IPS DF 19.7 (cell line): ENCODE measurements around the gene MBTPS1.

ENCODE experiments used
- DNase-seq: peaks from one replicate; pipeline ENCODE4 v3.0.0-alpha.2; 2013; ENCODE audit warnings: low read depth, low spot score

MBTPS1 gene

DNA sequence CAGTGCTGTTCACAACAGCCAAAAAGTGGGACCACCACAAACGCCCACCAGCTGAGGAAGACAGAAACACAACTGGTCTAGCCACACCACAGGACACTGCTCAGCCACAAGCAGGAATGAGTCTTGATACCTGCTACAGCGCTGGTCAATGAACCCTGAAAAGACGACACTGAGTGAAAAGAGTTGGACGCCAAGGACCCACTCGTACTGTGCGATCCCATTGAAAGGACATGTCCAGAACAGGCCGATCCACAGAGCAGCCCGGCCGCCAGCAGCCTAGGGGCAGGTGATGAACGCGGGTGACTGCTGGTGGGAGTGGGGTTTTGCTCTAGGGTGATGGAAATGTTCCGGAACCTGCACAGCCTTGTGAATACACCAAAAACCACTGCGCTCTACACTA is 63.5 kb downstream of the MBTPS1 start:
- DNase-seq = no peak

- DNase-seq = no peak
These were observed 64.6 kb downstream of the MBTPS1 start for GRCh38 chr16:84052071-84052622.

DNA sequence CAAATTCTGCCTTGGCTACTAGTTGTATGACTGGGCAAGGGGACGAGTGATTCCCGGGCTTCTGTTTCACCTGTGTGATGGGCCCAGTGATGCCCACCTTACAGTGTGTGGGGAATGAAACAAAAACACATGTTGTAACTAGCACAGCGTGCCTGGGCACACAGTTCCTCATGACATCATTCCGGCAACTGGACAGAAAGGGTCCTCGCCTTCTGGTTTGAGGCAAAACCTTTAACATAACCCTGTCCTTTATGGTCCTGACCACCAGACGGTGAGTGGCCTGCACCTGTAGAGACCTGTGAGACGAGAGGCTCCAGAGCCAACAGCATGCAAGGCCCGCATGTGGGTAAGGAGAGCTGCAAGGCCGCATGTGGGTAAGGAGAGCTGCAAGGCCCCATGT is 66.4 kb downstream of the MBTPS1 start:
- no peak for DNase-seq

DNA sequence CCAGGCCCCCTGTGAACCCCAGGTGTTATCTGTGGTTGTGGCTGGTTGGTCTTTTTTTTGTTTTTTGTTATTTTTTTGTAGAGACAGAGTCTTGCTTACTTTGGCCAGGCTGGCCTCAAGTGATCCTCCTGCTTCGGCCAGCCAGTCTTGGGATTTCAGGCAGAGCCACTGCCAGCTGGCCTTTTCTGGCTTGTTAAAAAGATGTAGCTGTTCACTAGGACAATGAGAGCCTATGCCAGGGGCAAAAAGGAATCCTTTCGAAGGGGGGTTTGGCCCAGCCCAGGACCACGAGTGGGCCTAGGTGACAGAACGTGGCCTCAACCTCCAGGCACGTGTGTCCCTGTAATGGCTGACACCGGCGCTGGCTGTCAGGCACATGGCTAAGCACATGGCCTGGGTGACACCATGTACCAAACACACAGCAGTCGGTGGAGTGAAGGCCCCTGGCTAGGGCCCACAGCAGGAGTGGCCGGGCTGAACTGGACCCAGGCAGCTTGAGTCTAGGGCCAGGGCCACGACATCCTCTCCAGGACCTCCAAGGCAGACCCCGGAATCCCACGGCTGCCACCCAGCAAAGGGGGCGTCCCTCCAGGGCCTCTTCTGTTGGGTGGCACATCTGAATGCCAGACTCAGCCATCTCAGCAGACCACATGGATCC is 67.2 kb downstream of the MBTPS1 start:
- DNase-seq = no peak

GRCh38 chr16:84048871-84049270 is 67.9 kb downstream of the MBTPS1 start:
- DNase-seq = no peak

DNA sequence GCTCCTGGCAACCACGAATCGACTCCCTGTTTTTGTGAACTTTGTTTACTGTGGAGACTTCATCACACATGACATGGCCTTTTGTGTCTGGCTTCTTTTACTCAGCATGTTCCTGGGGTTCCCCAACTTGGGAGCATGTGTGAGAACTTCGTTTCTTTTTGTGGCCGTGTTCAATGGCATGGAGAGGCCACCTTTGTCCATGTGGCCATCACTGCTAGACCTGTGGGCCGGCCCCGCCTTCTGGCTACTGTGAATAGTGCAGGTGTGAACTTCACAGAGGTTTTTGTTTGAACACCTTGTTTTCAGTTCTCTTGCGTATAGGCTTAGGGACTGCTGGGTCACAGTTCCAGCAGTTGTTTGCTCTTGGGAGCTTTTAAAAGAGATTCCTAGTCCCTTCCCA is 68.5 kb downstream of the MBTPS1 start:
- DNase-seq = no peak

DNA sequence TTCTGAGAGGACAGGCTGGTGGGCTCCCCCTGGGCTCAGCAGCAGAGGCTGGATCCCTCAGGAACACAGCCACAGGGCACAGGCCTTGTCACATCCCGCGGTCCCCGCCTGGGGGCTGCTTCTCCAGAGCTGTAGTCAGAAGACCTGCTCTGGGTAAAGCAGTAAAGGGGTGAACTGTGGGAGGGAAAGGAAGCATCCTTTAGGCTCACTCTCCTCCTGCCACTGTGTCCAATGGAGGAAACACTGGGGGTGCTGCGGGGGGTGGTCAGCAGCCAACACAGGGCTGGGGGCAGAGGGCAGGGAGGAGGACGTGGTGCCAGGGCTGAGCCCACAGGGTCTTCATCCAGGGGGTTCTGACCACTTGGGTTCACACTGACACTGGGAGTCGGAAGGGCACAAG is 69.1 kb downstream of the MBTPS1 start:
- no peak for DNase-seq

- DNase-seq = no peak
These were observed 69.5 kb downstream of the MBTPS1 start for GRCh38 chr16:84047206-84047605.

GRCh38 chr16:84045818-84046470 is 70.8 kb downstream of the MBTPS1 start:
- no peak for DNase-seq

DNA sequence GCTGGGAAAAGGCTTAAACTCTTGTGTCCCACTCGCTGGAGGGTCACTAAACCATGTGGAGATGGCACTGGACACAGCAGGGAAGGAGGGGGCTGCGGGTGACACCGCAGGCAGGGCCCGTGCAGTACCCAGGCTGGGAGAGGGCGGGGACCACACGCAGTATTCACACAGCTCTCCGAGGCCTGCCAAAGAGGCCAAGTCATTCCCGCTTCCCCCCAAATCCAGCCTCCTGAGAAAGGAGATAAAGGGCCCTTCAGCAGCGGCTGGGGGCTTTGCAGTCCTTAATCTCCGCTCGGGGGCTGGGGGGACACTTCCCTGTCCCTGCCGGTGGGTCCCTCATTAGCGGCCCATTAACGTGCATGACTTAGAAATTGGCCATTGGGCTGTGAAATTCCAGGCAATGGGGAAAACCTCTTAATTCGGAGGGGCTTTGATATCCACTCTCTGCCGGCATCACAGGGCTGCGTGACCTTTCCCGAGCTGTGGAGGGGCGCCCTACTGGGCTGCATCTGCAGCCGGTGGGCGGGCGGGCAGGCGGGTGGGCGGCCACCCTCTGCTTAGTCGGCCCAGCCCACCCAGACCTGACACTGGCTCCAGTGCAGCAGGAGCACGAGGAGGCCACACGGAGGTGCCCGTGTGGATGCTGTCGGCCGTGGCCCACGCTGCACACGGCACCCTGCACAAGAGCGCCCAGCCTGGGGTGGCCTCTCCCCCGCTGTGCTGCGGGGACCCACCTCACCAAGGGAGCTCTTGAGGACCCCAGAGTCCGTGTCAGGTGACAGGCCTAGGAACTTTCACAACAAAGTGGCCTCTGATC is 71.5 kb downstream of the MBTPS1 start:
- no peak for DNase-seq

DNA sequence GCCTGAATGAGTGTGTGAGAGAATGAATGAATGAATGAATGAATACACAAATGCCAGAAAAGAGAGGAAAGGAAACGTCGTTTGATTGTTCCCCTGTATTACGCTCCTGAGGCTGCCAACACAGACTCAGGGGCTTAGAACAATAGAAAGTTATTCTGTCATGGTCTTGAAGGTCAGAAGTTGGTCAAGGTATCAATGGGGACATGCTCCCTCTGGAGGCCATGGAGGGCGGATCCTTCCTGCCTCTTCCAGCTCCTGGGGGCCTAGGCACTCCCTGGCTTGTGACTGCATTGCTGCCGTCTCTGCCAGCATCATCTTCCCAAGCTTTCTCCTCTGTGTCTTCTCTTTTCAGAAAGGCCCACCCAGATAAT is 72.6 kb downstream of the MBTPS1 start:
- peak; percentile 30 for DNase-seq

- no peak for DNase-seq
These were observed 73.1 kb downstream of the MBTPS1 start for GRCh38 chr16:84043486-84044117.

DNA sequence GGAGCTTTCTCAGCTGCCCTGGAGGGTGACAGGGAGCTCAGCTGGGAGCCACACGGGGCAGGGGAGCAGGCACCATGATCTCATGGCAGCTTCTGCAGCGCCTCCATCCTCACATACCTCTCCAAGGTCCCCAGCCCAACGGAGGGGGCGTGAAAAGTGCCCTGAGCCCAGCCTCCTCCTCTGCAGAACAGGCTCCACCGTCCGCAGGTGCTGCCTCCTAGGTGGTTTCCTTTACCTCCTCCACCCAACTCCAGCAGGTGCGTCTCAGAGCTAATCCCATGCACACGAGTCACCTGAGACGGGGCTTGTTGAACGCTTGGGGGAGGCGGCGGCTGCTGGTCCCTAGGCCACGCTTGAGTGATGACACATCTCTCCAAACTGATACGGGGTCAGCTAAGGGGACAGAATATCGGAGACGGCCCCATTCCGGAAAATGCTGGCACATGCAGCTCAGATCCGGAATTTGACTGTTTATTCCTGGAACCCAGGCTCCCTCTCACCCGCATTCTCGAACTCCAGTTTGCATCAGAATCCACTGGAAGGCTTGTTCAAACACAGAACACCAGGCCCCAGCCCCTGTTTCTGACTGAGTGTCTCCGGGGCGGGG is 73.8 kb downstream of the MBTPS1 start:
- DNase-seq = no peak

- DNase-seq = no peak
These were observed 74.3 kb downstream of the MBTPS1 start, which contains the start of gene SLC38A8 for GRCh38 chr16:84042308-84042878. SLC38A8 (minus strand) TSS chr16:84042795; CDS start chr16:84042157, 638 bp downstream.

DNA sequence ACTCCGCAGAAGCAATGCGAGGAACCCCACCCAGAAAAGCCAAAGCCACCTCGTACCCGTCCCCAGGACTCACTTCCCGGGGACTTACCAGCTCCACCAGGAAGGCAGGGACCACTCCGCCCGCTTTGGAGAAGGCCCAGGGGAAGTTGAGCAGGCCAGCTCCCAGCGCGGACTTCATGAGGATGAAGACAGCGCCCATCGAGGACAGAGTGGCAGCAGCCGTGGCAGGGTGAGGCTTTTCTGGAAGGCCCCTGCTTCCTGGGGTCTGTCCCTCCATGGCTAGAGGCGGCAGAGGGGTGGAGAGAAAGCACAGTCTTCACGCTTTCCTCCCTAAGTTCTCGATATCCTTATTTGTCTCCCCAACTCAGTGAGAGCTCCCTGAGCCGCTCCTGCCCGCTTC is 74.9 kb downstream of the MBTPS1 start:
- DNase-seq = no peak

GRCh38 chr16:84040823-84041820 is 75.6 kb downstream of the MBTPS1 start:
- DNase-seq = no peak

GRCh38 chr16:84040226-84040822 is 76.4 kb downstream of the MBTPS1 start:
- DNase-seq = no peak

GRCh38 chr16:84039696-84040095 is 77.0 kb downstream of the MBTPS1 start:
- no peak for DNase-seq

DNA sequence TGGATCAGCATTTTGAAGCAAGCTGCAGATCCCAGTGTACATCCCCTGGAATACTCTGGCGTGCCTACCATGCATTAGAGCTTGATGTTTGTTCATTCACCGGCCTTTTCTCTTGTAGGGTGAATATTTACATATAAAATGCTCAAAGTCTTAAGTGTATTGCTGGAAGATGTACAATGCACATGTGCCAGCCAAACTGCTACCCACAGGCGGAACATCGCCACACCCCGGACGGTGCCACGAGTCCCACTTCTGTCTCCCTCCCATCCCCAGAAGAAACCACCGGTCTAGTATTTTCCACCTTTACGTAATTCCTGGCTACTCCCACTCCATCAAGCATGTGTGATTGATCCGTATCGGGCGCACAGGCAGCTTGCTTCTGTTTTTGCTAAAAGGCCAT is 78.3 kb downstream of the MBTPS1 start:
- DNase-seq = no peak
